CD14-positive monocyte (primary cell): Measurements from ENCODE around the gene TRAF1. TPM values are rescaled to one million over a fixed set of nuclear protein-coding genes. Genes with fewer than 3 reads are reported as not detected.

Experiments
- DNase-seq, 3 donors: peaks; one replicate each; pipeline ENCODE4 v3.0.0-alpha.2; 2011 to 2022
- H2AFZ ChIP-seq: 2 replicates; pipeline ENCODE4 v1.6.0; 2012; ENCODE audit warnings: mild to moderate bottlenecking, low read depth, low read length, inconsistent platforms; ENCODE audit not compliant: insufficient read depth, poor library complexity, severe bottlenecking
- H3K27ac ChIP-seq, 2 donors: 1 replicate in 1 of 2; 2 replicates in 1 of 2; pipeline ENCODE4 v1.5.1; 2012 to 2013; ENCODE audit warnings: low read length in 2 of 2, control low read depth in 1 of 2, inconsistent platforms in 1 of 2, low read depth in 1 of 2, mild to moderate bottlenecking in 1 of 2
- H3K27me3 ChIP-seq, 2 donors: one replicate each; pipeline versions ENCODE4 v1.6.0 to v1.6.1; 2011 to 2013; ENCODE audit warnings: low read length in 2 of 2; ENCODE audit not compliant: control insufficient read depth in 2 of 2, insufficient read depth in 2 of 2
- H3K36me3 ChIP-seq, 2 donors: replicated peaks in 1 of 2; 1 replicate in 1 of 2; 2 replicates in 1 of 2; pipeline versions ENCODE4 v1.5.1 to v1.6.1; 2012 to 2013; ENCODE audit warnings: low read length in 2 of 2, control low read depth in 1 of 2, inconsistent platforms in 1 of 2, mild to moderate bottlenecking in 1 of 2; ENCODE audit not compliant: insufficient read depth in 2 of 2, control insufficient read depth in 1 of 2
- H3K4me1 ChIP-seq, 2 donors: 1 replicate in 1 of 2; 2 replicates in 1 of 2; pipeline versions ENCODE4 v1.5.1 to v1.6.1; 2012 to 2013; ENCODE audit warnings: low read length in 2 of 2, control low read depth in 1 of 2, inconsistent platforms in 1 of 2, mild to moderate bottlenecking in 1 of 2, moderate library complexity in 1 of 2; ENCODE audit not compliant: insufficient read depth in 2 of 2, control insufficient read depth in 1 of 2
- H3K4me2 ChIP-seq: replicated peaks from 2 replicates; pipeline ENCODE3; 2012; ENCODE audit warnings: low read length, moderate library complexity, mild to moderate bottlenecking; ENCODE audit not compliant: poor library complexity, severe bottlenecking; ENCODE audit errors: extremely low read depth
- H3K4me3 ChIP-seq, 3 experiments: fragments of 200-600 bp in 1 of 3; sonication (generic) in 1 of 3; replicated peaks in 1 of 3; 1 replicate in 2 of 3; 2 replicates in 1 of 3; pipeline ENCODE4 v1.5.1; 2011 to 2013; ENCODE audit warnings: low read length in 3 of 3, mild to moderate bottlenecking in 3 of 3, control low read depth in 2 of 3, low read depth in 2 of 3, inconsistent platforms in 1 of 3, moderate library complexity in 1 of 3
- H3K79me2 ChIP-seq: 2 replicates; pipeline ENCODE4 v1.6.0; 2012; ENCODE audit warnings: mild to moderate bottlenecking, control low read depth, inconsistent platforms, low read length, moderate library complexity; ENCODE audit not compliant: insufficient read depth
- H3K9ac ChIP-seq: 2 replicates; pipeline ENCODE4 v1.6.0; 2017; ENCODE audit warnings: low read length, mild to moderate bottlenecking; ENCODE audit not compliant: insufficient read depth, poor library complexity, severe bottlenecking
- H3K9me3 ChIP-seq, 2 donors: replicated peaks in 1 of 2; 1 replicate in 1 of 2; 2 replicates in 1 of 2; pipeline versions ENCODE4 v1.5.1 to v1.6.1; 2012 to 2013; ENCODE audit warnings: low read length in 2 of 2, control low read depth in 1 of 2; ENCODE audit not compliant: control insufficient read depth in 1 of 2, insufficient read depth in 1 of 2
- H4K20me1 ChIP-seq: 2 replicates; pipeline ENCODE4 v1.6.0; 2012; ENCODE audit warnings: mild to moderate bottlenecking, low read length, control low read depth, moderate library complexity; ENCODE audit not compliant: insufficient read depth
- H3K27ac Mint-ChIP-seq, 7 donors: one replicate each; pipeline ENCODE4 v1.8.0; 2020; ENCODE audit warnings: mild to moderate bottlenecking in 7 of 7, mixed read lengths in 7 of 7, moderate library complexity in 6 of 7, inconsistent platforms in 2 of 7
- H3K27me3 Mint-ChIP-seq, 3 donors: one replicate each; pipeline ENCODE4 v1.8.0; 2021 to 2022; ENCODE audit warnings: low read depth in 3 of 3, mild to moderate bottlenecking in 3 of 3, mixed read lengths in 3 of 3, moderate library complexity in 3 of 3, inconsistent platforms in 1 of 3
- H3K36me3 Mint-ChIP-seq, 2 donors: one replicate each; pipeline ENCODE4 v1.8.0; 2020; ENCODE audit warnings: mixed read lengths in 2 of 2, inconsistent platforms in 1 of 2, mild to moderate bottlenecking in 1 of 2
- H3K4me1 Mint-ChIP-seq: one replicate; pipeline ENCODE4 v1.8.0; 2020; ENCODE audit warnings: mild to moderate bottlenecking, mixed read lengths
- H3K4me3 Mint-ChIP-seq, 2 donors: one replicate each; pipeline ENCODE4 v1.8.0; 2020; ENCODE audit warnings: mild to moderate bottlenecking in 2 of 2, mixed read lengths in 2 of 2, moderate library complexity in 1 of 2
- H3K9me3 Mint-ChIP-seq, 7 donors: one replicate each; pipeline ENCODE4 v1.8.0; 2020 to 2022; ENCODE audit warnings: mixed read lengths in 7 of 7, mild to moderate bottlenecking in 6 of 7, moderate library complexity in 6 of 7, inconsistent platforms in 2 of 7
- WGBS: methylation state at CpG from one replicate; pipeline ENCODE4 v1.1.5; 2013; ENCODE audit warnings: missing lambda C conversion rate; ENCODE audit not compliant: insufficient coverage; 5-methylcytosine and 5-hydroxymethylcytosine counted together
- intact Hi-C, 2 donors: fragments of 100-400 bp; cut with micrococcal nuclease; formaldehyde crosslinking; loops; one replicate each; pipeline versions ENCODE4 v1.15.0 to v1.15.1; 2023
- polyA plus RNA-seq, 3 donors: library from polyadenylated mRNA; depleted of rRNA in 1 of 3; unstranded in 2 of 3; stranded (reverse) in 1 of 3; fragments of 300-500 nt in 2 of 3; fragments of >200 nt in 1 of 3; fragmentation: Illumina TruSeq in 2 of 3; gene quantifications; 1 replicate in 2 of 3; 2 replicates in 1 of 3; pipeline ENCODE4 v1.2.3, GENCODE V29; 2012 to 2021
- TF ChIP-seq, protein P1 (sequence below): fragments of 200-600 bp; IDR thresholded peaks from one replicate; pipeline ENCODE4 v1.8.0; 2022; ENCODE audit warnings: antibody characterized with exemption, mild to moderate bottlenecking

Gene TRAF1
- polyA plus RNA-seq, 3 donors, result 0.15 to 22.8 (median 0.74) TPM

DNA sequence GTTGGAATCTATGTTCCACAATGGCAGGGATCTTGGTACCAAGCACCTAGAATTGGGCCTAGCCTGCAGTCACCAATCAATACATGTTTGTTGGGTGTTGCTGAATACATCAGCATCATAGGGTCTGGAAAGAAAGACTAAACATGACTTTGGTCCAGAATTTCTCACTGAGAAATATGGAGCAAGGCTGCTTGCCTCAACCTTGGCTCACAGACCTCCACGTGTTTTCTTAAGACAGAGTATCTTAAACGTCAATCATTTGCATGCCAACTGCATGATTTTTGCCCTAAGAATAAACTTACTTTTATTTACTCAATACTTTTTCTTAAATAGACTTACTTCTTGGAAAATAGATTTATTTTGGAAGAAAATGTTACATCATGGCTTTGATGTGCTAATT, 22.7 kb upstream of the TRAF1 start:
- Mint-ChIP-seq H3K36me3 (peaks cover 9 to 10% of the 10 kb centered on the region in 2 donors), H3K4me1 (peaks cover 8% of the 10 kb centered on the region), H3K4me3 (no peak overlapping the region), H3K27me3 (peaks cover 0 to 2% (median 0%) of the 10 kb centered on the region in 3 donors), H3K9me3 (peaks cover 0 to 5% (median 2%) of the 10 kb centered on the region in 7 donors), H3K27ac (no peak overlapping the region)
- WGBS, result 100% methylated on average over 1 of the region's 2 CpGs
- intact Hi-C loops, result no loop called here
- H3K36me3 ChIP-seq, result no peaks in the 10 kb centered on the region
- no peaks in the 10 kb centered on the region for H4K20me1 ChIP-seq
- TF ChIP-seq, protein P1, sequence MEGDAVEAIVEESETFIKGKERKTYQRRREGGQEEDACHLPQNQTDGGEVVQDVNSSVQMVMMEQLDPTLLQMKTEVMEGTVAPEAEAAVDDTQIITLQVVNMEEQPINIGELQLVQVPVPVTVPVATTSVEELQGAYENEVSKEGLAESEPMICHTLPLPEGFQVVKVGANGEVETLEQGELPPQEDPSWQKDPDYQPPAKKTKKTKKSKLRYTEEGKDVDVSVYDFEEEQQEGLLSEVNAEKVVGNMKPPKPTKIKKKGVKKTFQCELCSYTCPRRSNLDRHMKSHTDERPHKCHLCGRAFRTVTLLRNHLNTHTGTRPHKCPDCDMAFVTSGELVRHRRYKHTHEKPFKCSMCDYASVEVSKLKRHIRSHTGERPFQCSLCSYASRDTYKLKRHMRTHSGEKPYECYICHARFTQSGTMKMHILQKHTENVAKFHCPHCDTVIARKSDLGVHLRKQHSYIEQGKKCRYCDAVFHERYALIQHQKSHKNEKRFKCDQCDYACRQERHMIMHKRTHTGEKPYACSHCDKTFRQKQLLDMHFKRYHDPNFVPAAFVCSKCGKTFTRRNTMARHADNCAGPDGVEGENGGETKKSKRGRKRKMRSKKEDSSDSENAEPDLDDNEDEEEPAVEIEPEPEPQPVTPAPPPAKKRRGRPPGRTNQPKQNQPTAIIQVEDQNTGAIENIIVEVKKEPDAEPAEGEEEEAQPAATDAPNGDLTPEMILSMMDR, result no peak
- no peak overlapping the region for H2AFZ ChIP-seq
- no peak overlapping the region for H3K4me2 ChIP-seq
- H3K79me2 ChIP-seq, result no peaks in the 10 kb centered on the region
- peaks cover 0 to 3% of the 10 kb centered on the region in 2 donors for H3K9me3 ChIP-seq
- DNase-seq, result no peak
- no peak overlapping the region for H3K9ac ChIP-seq
- no peak overlapping the region for H3K4me3 ChIP-seq
- H3K27ac ChIP-seq, result no peak overlapping the region
- H3K27me3 ChIP-seq, result no peaks in the 10 kb centered on the region
- peaks cover 19% of the 10 kb centered on the region in 2 donors for H3K4me1 ChIP-seq

DNA sequence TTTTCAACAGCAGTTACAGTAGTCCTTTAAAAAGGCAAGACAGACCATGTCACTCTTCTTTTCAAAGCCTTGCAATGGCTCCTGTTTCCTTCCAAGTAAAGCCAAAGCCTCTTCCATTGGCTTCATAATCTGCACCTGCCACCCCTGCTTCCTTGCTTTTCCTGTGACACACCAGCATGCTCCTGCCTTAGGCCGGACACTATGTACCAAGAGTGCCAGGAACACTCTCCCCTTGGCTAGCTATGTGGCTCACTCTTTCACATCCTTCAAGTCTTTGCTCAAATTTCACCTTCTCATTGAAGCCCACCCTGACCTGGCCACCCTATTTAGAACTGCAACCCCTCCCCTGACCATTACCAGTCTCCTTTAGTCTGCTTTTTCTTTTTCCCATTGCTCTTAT, 22.2 kb upstream of the TRAF1 start:
- no peak for DNase-seq
- H4K20me1 ChIP-seq, result no peaks in the 10 kb centered on the region
- peaks cover 0 to 2% (median 0%) of the 10 kb centered on the region in 3 donors for H3K27me3 Mint-ChIP-seq
- H3K36me3 ChIP-seq, result no peaks in the 10 kb centered on the region
- no peak overlapping the region for H3K27ac ChIP-seq
- no peak overlapping the region for H3K9ac ChIP-seq
- H2AFZ ChIP-seq, result no peak overlapping the region
- no peak overlapping the region for H3K4me3 Mint-ChIP-seq
- peaks cover 0 to 3% of the 10 kb centered on the region in 2 donors for H3K9me3 ChIP-seq
- H3K9me3 Mint-ChIP-seq, result peaks cover 0 to 5% (median 2%) of the 10 kb centered on the region in 7 donors
- 100% methylated on average over 1 of the region's 1 CpG for WGBS
- no peak overlapping the region for H3K27ac Mint-ChIP-seq
- peaks cover 23 to 24% of the 10 kb centered on the region in 2 donors for H3K4me1 ChIP-seq
- intact Hi-C loops, result no loop called here
- H3K79me2 ChIP-seq, result no peaks in the 10 kb centered on the region
- H3K4me3 ChIP-seq, result no peak overlapping the region
- peaks cover 9 to 10% of the 10 kb centered on the region in 2 donors for H3K36me3 Mint-ChIP-seq
- peaks cover 12% of the 10 kb centered on the region for H3K4me1 Mint-ChIP-seq
- no peak overlapping the region for H3K4me2 ChIP-seq
- TF ChIP-seq, protein P1, result no peak
- H3K27me3 ChIP-seq, result no peaks in the 10 kb centered on the region
